Skin epidermis (tissue), 12 donors: ENCODE measurements around the gene TNP1.

Experiments used
- H3K27ac ChIP-seq, 21 experiments: fragments of 200-600 bp; sonication (generic) in 11 of 21; one replicate each; pipeline ENCODE4 v1.5.0; 2020; ENCODE audit warnings: mild to moderate bottlenecking in 3 of 21, inconsistent platforms in 2 of 21, moderate library complexity in 2 of 21
- H3K4me3 ChIP-seq, 7 experiments: fragments of 200-600 bp; sonication (generic) in 2 of 7; one replicate each; pipeline ENCODE4 v1.5.0; 2020; ENCODE audit warnings: inconsistent platforms in 2 of 7, mild to moderate bottlenecking in 2 of 7, moderate library complexity in 1 of 7

The TNP1 gene

GRCh38 chr2:216849987-216850386 is 9.9 kb downstream of the TNP1 start:
- H3K27ac ChIP-seq: no peak overlapping the region
- no peak overlapping the region for H3K4me3 ChIP-seq

GRCh38 chr2:216845426-216845825 is 14.4 kb downstream of the TNP1 start:
- Histone ChIP-seq H3K4me3 (no peak overlapping the region), H3K27ac (no peak overlapping the region)

- H3K4me3 ChIP-seq: no peak overlapping the region
Observed at GRCh38 chr2:216842636-216843035, 17.2 kb downstream of the TNP1 start.

GRCh38 chr2:216839688-216840087 is 20.2 kb downstream of the TNP1 start:
- Histone ChIP-seq H3K4me3 (no peak overlapping the region), H3K27ac (no peak overlapping the region)

More at GRCh38 chr2:216842636-216843035, 17.2 kb downstream of the TNP1 start:
- no peak overlapping the region for H3K27ac ChIP-seq

GRCh38 chr2:216838151-216838550 is 21.7 kb downstream of the TNP1 start:
- no peak overlapping the region for H3K27ac ChIP-seq
- no peak overlapping the region for H3K4me3 ChIP-seq

- no peak overlapping the region for H3K27ac ChIP-seq
Observed at GRCh38 chr2:216837740-216838139, 22.1 kb downstream of the TNP1 start.

GRCh38 chr2:216833061-216833460 is 26.8 kb downstream of the TNP1 start:
- H3K27ac ChIP-seq: no peak overlapping the region

More at GRCh38 chr2:216837740-216838139, 22.1 kb downstream of the TNP1 start:
- no peak overlapping the region for H3K4me3 ChIP-seq

GRCh38 chr2:216830346-216830745 is 29.5 kb downstream of the TNP1 start:
- Histone ChIP-seq H3K27ac (no peak overlapping the region), H3K4me3 (no peak overlapping the region)

More at GRCh38 chr2:216833061-216833460, 26.8 kb downstream of the TNP1 start:
- no peak overlapping the region for H3K4me3 ChIP-seq

GRCh38 chr2:216829533-216829932 is 30.3 kb downstream of the TNP1 start:
- no peak overlapping the region for H3K27ac ChIP-seq
- no peak overlapping the region for H3K4me3 ChIP-seq

GRCh38 chr2:216827073-216827720 is 32.7 kb downstream of the TNP1 start:
- Histone ChIP-seq H3K4me3 (no peak overlapping the region), H3K27ac (no peak overlapping the region)

GRCh38 chr2:216822470-216822869 is 37.4 kb downstream of the TNP1 start:
- H3K27ac ChIP-seq: no peak overlapping the region
- no peak overlapping the region for H3K4me3 ChIP-seq

GRCh38 chr2:216820709-216821108 is 39.2 kb downstream of the TNP1 start:
- no peak overlapping the region for H3K27ac ChIP-seq
- no peak overlapping the region for H3K4me3 ChIP-seq

- no peak overlapping the region for H3K27ac ChIP-seq
- H3K4me3 ChIP-seq: no peak overlapping the region
Observed at GRCh38 chr2:216819766-216820165, 40.1 kb downstream of the TNP1 start.

GRCh38 chr2:216819055-216819454 is 40.8 kb downstream of the TNP1 start:
- no peak overlapping the region for H3K4me3 ChIP-seq

GRCh38 chr2:216810399-216811160 is 49.3 kb downstream of the TNP1 start:
- no peak overlapping the region for H3K27ac ChIP-seq
- no peak overlapping the region for H3K4me3 ChIP-seq

More at GRCh38 chr2:216819055-216819454, 40.8 kb downstream of the TNP1 start:
- no peak overlapping the region for H3K27ac ChIP-seq
